ENCODE data around the gene MSI2. TPM values are rescaled to one million over a fixed set of nuclear protein-coding genes. Genes with fewer than 3 reads are reported as not detected.

Gene MSI2
- total RNA-seq, 2 experiments from 2014 or later, result 59.6 to 61.7 TPM

DNA sequence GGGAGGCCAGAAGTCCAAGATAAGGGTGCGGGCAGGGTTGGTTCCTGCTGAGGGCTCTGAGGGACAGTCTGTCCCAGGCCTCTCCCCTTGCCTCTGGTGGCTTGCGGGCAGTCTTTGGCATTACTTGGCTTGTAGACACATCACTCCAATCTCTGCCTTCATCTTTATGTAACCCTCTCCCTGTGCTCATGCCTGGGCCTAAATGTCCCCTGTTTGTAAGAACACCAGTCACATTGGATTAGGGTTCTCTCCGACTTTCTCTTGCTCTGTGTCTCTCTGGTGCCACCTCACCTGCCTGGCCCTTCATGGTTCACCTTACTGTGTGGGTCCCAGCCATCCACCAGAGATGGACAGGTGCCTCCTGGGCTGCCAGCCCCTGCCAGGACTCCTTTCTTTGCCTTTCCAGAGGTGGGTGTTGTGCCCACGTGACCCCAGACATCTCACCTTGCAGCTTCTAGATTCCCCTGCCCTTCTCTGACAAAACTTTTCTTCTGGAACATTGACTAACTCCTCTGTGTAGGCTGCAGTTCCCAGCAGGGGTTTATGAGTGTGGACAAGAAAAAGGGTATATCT lies 205.8 kb downstream of the MSI2 start:
- Mint-ChIP-seq H3K36me3 (ENCODE audit: low read depth) (peaks cover 7% of the 10 kb centered on the region), H3K27me3 (no peaks in the 10 kb centered on the region), H3K4me1 (ENCODE audit: low read depth) (peaks cover 68% of the 10 kb centered on the region), H3K27ac (peak overlapping the region; percentile 82), H3K9me3 (no peaks in the 10 kb centered on the region), H3K4me3 (no peak overlapping the region)
- ATAC-seq (no peak), DNase-seq (no peak)
- CTCF ChIA-PET, result no interaction called here
- TF ChIP-seq, protein P1, sequence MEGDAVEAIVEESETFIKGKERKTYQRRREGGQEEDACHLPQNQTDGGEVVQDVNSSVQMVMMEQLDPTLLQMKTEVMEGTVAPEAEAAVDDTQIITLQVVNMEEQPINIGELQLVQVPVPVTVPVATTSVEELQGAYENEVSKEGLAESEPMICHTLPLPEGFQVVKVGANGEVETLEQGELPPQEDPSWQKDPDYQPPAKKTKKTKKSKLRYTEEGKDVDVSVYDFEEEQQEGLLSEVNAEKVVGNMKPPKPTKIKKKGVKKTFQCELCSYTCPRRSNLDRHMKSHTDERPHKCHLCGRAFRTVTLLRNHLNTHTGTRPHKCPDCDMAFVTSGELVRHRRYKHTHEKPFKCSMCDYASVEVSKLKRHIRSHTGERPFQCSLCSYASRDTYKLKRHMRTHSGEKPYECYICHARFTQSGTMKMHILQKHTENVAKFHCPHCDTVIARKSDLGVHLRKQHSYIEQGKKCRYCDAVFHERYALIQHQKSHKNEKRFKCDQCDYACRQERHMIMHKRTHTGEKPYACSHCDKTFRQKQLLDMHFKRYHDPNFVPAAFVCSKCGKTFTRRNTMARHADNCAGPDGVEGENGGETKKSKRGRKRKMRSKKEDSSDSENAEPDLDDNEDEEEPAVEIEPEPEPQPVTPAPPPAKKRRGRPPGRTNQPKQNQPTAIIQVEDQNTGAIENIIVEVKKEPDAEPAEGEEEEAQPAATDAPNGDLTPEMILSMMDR (IDR thresholded peaks at IDR 0.05), result no peak
- intact Hi-C loops (cut with micrococcal nuclease), result loop anchor here (2.0 kb wide), 1 partner anchor 21 kb away; no protein-coding TSS in a partner anchor
- POLR2A ChIA-PET, result interaction anchor here (1.0 to 1.4 kb wide), 4 partner anchors 11 to 22 kb away, joined by 3 to 6 read pairs (median 4); no protein-coding TSS in a partner anchor

DNA sequence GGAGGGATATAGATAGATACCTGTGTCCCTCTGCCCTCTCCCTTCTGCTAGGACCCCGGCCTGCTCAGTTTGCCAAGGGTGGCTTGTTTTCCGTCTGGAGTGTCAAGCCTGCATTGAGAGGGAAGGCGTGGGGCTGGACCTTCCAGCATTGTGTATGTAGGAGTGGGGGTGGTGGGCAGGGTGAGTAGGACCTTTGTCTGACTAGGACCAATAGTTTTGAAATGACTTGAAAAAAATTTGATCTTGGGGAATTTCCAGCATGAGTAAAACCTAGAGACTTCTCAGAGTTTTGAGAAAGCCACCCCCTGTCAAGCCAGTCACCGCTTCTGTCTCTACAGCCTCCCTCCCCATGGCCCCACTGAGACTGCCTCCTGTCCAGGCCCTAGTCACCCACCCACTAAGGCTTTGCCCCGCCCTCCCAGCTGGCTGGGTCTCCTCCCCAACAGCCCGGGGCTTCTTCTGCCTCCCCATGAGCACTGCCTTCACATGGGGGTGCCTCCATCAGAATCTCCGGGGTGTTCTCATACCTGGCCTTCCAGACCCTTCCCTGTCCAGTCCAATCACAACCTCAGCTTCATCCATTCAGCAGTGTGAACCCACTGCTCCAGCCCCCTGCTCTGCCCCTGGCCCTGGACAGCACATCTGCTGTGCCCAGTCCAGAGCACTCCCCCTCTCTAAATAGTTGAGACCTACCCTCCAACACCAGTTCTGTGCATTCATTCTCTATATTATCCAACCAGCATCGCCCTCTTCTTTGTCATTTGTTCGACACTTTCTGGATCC lies 207.0 kb downstream of the MSI2 start:
- ATAC-seq (peak; percentile 95), DNase-seq (peak; percentile 95)
- no peaks in the 10 kb centered on the region for H3K9me3 Mint-ChIP-seq
- TF ChIP-seq, protein P1 (IDR thresholded peaks at IDR 0.05), result no peak
- H3K27me3 Mint-ChIP-seq, result no peaks in the 10 kb centered on the region
- peaks cover 71% of the 10 kb centered on the region for H3K4me1 Mint-ChIP-seq (ENCODE audit: low read depth)
- H3K4me3 Mint-ChIP-seq, result peak overlapping the region; percentile 25
- peak overlapping the region; percentile 82 for H3K27ac Mint-ChIP-seq
- intact Hi-C loops (cut with micrococcal nuclease), result loop anchor here (1.0 to 2.0 kb wide), 2 partner anchors 19 to 22 kb away; no protein-coding TSS in a partner anchor
- ChIA-PET POLR2A (interaction anchor here (1.0 to 1.2 kb wide), 2 partner anchors 12 to 23 kb away, joined by 3 to 4 read pairs; no protein-coding TSS in a partner anchor), CTCF (no interaction called here)
- peaks cover 9% of the 10 kb centered on the region for H3K36me3 Mint-ChIP-seq (ENCODE audit: low read depth)

DNA sequence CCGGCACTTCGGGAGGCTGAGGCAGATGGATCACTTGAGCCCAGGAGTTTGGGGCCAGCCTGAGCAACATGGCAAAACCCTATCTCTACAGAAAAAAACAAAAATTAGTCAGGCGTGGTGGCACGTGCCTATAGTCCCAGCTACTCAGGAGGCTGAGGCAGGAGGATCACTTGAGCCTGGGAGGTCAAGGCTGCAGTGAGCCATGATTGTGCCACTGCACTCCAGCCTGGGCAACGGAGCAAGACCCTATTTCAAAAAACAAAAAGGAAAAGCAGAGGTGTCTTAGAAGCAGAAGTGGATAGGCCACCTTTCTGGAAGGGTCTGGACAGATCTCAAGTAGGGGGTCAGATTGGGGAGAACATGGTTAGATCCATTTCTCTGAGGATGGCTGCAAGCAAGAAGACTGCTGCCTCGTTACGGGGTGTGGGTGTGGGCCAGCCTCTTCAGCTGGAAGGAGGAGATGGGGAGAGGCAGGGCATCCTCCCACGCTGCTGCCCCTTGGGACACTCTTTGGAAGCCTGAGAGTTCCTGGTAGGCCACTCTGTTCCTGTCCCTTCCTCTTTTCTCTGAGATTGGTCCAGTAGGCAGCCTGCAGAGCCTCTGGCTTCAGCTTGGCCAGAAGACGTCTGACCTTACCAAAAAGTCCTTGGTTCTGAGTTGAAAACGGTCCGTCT lies 208.0 kb downstream of the MSI2 start:
- TF ChIP-seq, protein P1 (IDR thresholded peaks at IDR 0.05), result no peak
- intact Hi-C loops (cut with micrococcal nuclease), result no loop called here
- peaks cover 9% of the 10 kb centered on the region for H3K36me3 Mint-ChIP-seq (ENCODE audit: low read depth)
- peak overlapping the region; percentile 82 for H3K27ac Mint-ChIP-seq
- DNase-seq (no peak), ATAC-seq (no peak)
- ChIA-PET POLR2A (no interaction called here), CTCF (no interaction called here)
- H3K9me3 Mint-ChIP-seq, result no peaks in the 10 kb centered on the region
- peaks cover 70% of the 10 kb centered on the region for H3K4me1 Mint-ChIP-seq (ENCODE audit: low read depth)
- H3K27me3 Mint-ChIP-seq, result no peaks in the 10 kb centered on the region
- no peak overlapping the region for H3K4me3 Mint-ChIP-seq

DNA sequence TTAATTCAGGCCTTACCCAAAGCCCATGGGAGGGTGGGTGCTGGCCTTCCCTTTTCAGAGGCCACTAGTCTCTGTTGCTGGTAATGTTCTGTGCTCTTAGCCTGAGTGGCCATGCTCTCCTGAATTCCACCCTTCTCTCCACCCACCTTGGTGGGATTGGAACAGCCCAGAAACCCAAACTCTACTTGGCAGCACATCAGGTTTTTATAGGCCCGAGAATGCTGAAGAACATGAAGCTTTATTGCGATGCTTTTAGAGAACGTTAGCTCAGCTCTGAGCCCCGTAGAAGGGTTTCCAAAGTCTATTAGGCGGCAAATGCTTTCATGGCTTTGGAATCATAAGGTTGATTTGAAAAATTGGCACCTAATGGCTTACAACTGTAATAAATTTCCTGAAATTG lies 209.3 kb downstream of the MSI2 start:
- TF ChIP-seq, protein P1 (IDR thresholded peaks at IDR 0.05), result no peak
- no peak for DNase-seq
- Mint-ChIP-seq H3K27ac (peak overlapping the region; percentile 50), H3K27me3 (no peaks in the 10 kb centered on the region), H3K4me1 (ENCODE audit: low read depth) (peaks cover 66% of the 10 kb centered on the region), H3K9me3 (no peaks in the 10 kb centered on the region), H3K4me3 (no peak overlapping the region), H3K36me3 (ENCODE audit: low read depth) (peaks cover 12% of the 10 kb centered on the region)
- ChIA-PET POLR2A (no interaction called here), CTCF (no interaction called here)
- intact Hi-C loops (cut with micrococcal nuclease), result no loop called here
- no peak for ATAC-seq

Measured in activated CD8-positive, alpha-beta T cell treated with anti-CD3 and anti-CD28 coated beads for 36 hours (primary cell).